Fibroblast of lung (primary cell): ENCODE measurements around the gene CERCAM.

Source experiments
- EZH2 ChIP-seq: IDR thresholded peaks from 2 replicates; pipeline ENCODE4 v1.5.1; 2012; ENCODE audit warnings: low read length, control low read depth, mild to moderate bottlenecking; ENCODE audit errors: missing control alignments
- TF ChIP-seq, protein P1 (sequence below), 2 donors: IDR thresholded peaks in 1 of 2; conservative IDR thresholded peaks in 1 of 2; 1 replicate in 1 of 2; 2 replicates in 1 of 2; pipeline ENCODE4 v1.5.1; 2011 to 2012; ENCODE audit warnings: low read length in 2 of 2, control low read depth in 1 of 2, inconsistent platforms in 1 of 2, low read depth in 1 of 2, mild to moderate bottlenecking in 1 of 2

DNA sequence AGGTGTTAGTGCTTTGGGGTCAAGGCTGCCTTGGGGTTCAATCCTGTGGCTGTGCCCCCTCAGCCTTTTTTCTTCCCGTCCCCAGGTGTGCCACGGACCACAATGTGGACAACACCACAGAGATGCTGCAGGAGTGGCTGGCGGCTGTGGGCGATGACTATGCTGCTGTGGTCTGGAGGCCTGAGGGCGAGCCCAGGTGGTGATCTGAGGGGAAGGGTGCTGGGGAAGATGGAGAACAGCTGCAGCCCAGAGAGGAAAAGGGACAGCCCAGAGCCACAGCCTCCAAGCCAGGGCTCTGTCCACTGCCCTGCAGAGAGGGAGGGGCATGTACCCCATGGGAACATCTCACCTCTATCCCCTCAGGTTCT, 2.1 kb downstream of the CERCAM start:
- TF ChIP-seq, protein P1, sequence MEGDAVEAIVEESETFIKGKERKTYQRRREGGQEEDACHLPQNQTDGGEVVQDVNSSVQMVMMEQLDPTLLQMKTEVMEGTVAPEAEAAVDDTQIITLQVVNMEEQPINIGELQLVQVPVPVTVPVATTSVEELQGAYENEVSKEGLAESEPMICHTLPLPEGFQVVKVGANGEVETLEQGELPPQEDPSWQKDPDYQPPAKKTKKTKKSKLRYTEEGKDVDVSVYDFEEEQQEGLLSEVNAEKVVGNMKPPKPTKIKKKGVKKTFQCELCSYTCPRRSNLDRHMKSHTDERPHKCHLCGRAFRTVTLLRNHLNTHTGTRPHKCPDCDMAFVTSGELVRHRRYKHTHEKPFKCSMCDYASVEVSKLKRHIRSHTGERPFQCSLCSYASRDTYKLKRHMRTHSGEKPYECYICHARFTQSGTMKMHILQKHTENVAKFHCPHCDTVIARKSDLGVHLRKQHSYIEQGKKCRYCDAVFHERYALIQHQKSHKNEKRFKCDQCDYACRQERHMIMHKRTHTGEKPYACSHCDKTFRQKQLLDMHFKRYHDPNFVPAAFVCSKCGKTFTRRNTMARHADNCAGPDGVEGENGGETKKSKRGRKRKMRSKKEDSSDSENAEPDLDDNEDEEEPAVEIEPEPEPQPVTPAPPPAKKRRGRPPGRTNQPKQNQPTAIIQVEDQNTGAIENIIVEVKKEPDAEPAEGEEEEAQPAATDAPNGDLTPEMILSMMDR (conservative IDR thresholded peaks at IDR 0.05 in 1 of 2, IDR thresholded peaks at IDR 0.05 in 1 of 2; ENCODE audit: low read depth in 1 of 2, low read length in 2 of 2) = no peak
- TF ChIP-seq EZH2 = no peak
